SK-N-SH (cell line): ENCODE results near the gene CD33.

Source experiments
- CTCF ChIP-seq: fragments of 200-600 bp; sonication (generic); IDR thresholded peaks from 2 replicates; pipeline ENCODE4 v1.6.1; 2017; ENCODE audit warnings: antibody characterized with exemption, mild to moderate bottlenecking, moderate library complexity
- EP300 ChIP-seq, 2 experiments: IDR thresholded peaks; 2 replicates each; pipeline versions ENCODE4 v1.4.0 to v1.6.1; 2012; ENCODE audit warnings: borderline replicate concordance in 1 of 2, low read depth in 1 of 2, low read length in 1 of 2
- NFIC ChIP-seq: IDR thresholded peaks from 2 replicates; pipeline ENCODE4 v1.4.0; 2012; ENCODE audit warnings: borderline replicate concordance
- POLR2AphosphoS5 ChIP-seq: IDR thresholded peaks from 2 replicates; pipeline ENCODE4 v1.6.1; 2012; ENCODE audit warnings: low read depth, low read length
- RAD21 ChIP-seq: IDR thresholded peaks from 2 replicates; pipeline ENCODE4 v1.6.1; 2012; ENCODE audit warnings: mild to moderate bottlenecking, low read length
- SIN3A ChIP-seq: IDR thresholded peaks from 2 replicates; pipeline ENCODE4 v1.6.1; 2012; ENCODE audit warnings: low read depth, mild to moderate bottlenecking, low read length, moderate library complexity, borderline replicate concordance
- TAF1 ChIP-seq: IDR thresholded peaks from 2 replicates; pipeline ENCODE4 v1.6.1; 2012; ENCODE audit warnings: low read depth, mild to moderate bottlenecking, low read length, moderate library complexity, borderline replicate concordance

GRCh38 chr19:51196181-51196580 is 28.7 kb upstream of the CD33 start:
- TF ChIP-seq CTCF (no peak), RAD21 (no peak), POLR2AphosphoS5 (no peak), NFIC (no peak), TAF1 (no peak), EP300 (IDR thresholded peaks at IDR 0.05; ENCODE audit: borderline replicate concordance in 1 of 2, low read depth in 1 of 2, low read length in 1 of 2) (no peak), SIN3A (no peak)
